ENCODE measurements around the gene CARD10. TPM values are rescaled to one million over a fixed set of nuclear protein-coding genes. Genes with fewer than 3 reads are reported as not detected.

Gene CARD10
- total RNA-seq, 1 donor from 2014 or later, result 1.5 TPM

GRCh38 chr22:37489983-37490382, 29.2 kb downstream of the CARD10 start:
- no peaks in the 10 kb centered on the region for H3K36me3 ChIP-seq
- no peak overlapping the region for H3K27ac ChIP-seq
- Mint-ChIP-seq H3K9me3 (no peaks in the 10 kb centered on the region), H3K4me1 (peaks cover 40% of the 10 kb centered on the region), H3K4me3 (no peak overlapping the region), H3K36me3 (no peaks in the 10 kb centered on the region), H3K27me3 (ENCODE audit: insufficient read depth, low read depth) (peaks cover 17% of the 10 kb centered on the region), H3K27ac (peak overlapping the region; percentile 72)
- H2AFZ ChIP-seq (replicated peaks), result no peak overlapping the region
- H3K4me1 ChIP-seq, result peaks cover 25% of the 10 kb centered on the region
- H4K20me1 ChIP-seq (ENCODE audit: low read depth), result no peaks in the 10 kb centered on the region
- H3K4me3 ChIP-seq, result no peak overlapping the region
- H3F3A ChIP-seq (ENCODE audit: low read depth), result peaks cover 8% of the 10 kb centered on the region
- no peaks in the 10 kb centered on the region for H3K27me3 ChIP-seq
- no peaks in the 10 kb centered on the region for H3K9me3 ChIP-seq (ENCODE audit: low read depth)
- no peaks in the 10 kb centered on the region for H3K79me2 ChIP-seq (ENCODE audit: low read depth)
- H3K4me2 ChIP-seq, result no peak overlapping the region
- TF ChIP-seq CTCF (IDR thresholded peaks at IDR 0.05), result no peak
- TF ChIP-seq EZH2 (IDR thresholded peaks at IDR 0.05), result no peak
- TF ChIP-seq EZH2phosphoT487 (IDR thresholded peaks at IDR 0.05), result no peak
- DNase-seq (ENCODE audit: low spot score), result no peak
- H3K9ac ChIP-seq, result no peak overlapping the region

- Histone ChIP-seq H3F3A (ENCODE audit: low read depth) (peaks cover 17% of the 10 kb centered on the region), H3K4me3 (no peak overlapping the region), H3K9me3 (ENCODE audit: low read depth) (no peaks in the 10 kb centered on the region), H3K36me3 (no peaks in the 10 kb centered on the region), H3K9ac (no peak overlapping the region), H3K4me1 (peaks cover 39% of the 10 kb centered on the region), H3K27ac (no peak overlapping the region), H4K20me1 (ENCODE audit: low read depth) (no peaks in the 10 kb centered on the region), H3K4me2 (no peak overlapping the region), H2AFZ (replicated peaks) (no peak overlapping the region), H3K27me3 (no peaks in the 10 kb centered on the region), H3K79me2 (ENCODE audit: low read depth) (no peaks in the 10 kb centered on the region)
- no peak for TF ChIP-seq CTCF (IDR thresholded peaks at IDR 0.05)
- no peak for TF ChIP-seq EZH2phosphoT487 (IDR thresholded peaks at IDR 0.05)
- TF ChIP-seq EZH2 (IDR thresholded peaks at IDR 0.05), result no peak
- H3K4me1 Mint-ChIP-seq, result peaks cover 50% of the 10 kb centered on the region
- peak overlapping the region; percentile 63 for H3K27ac Mint-ChIP-seq
- H3K36me3 Mint-ChIP-seq, result no peaks in the 10 kb centered on the region
- H3K4me3 Mint-ChIP-seq, result peak overlapping the region; percentile 46
- DNase-seq (ENCODE audit: low spot score), result no peak
- peaks cover 16% of the 10 kb centered on the region for H3K27me3 Mint-ChIP-seq (ENCODE audit: insufficient read depth, low read depth)
- no peaks in the 10 kb centered on the region for H3K9me3 Mint-ChIP-seq
Measured at GRCh38 chr22:37488337-37489135, 30.7 kb downstream of the CARD10 start.

- Histone ChIP-seq H3F3A (ENCODE audit: low read depth) (peaks cover 24% of the 10 kb centered on the region), H3K27me3 (no peaks in the 10 kb centered on the region), H3K4me1 (peaks cover 46% of the 10 kb centered on the region), H3K79me2 (ENCODE audit: low read depth) (no peaks in the 10 kb centered on the region), H3K9me3 (ENCODE audit: low read depth) (no peaks in the 10 kb centered on the region), H3K27ac (no peak overlapping the region), H4K20me1 (ENCODE audit: low read depth) (no peaks in the 10 kb centered on the region), H3K4me3 (no peak overlapping the region), H3K36me3 (no peaks in the 10 kb centered on the region), H3K4me2 (peak overlapping the region; percentile 6), H2AFZ (replicated peaks) (no peak overlapping the region), H3K9ac (no peak overlapping the region)
- Mint-ChIP-seq H3K9me3 (no peaks in the 10 kb centered on the region), H3K27me3 (ENCODE audit: insufficient read depth, low read depth) (peaks cover 14% of the 10 kb centered on the region), H3K4me1 (peaks cover 53% of the 10 kb centered on the region), H3K4me3 (no peak overlapping the region), H3K27ac (peak overlapping the region; percentile 2), H3K36me3 (no peaks in the 10 kb centered on the region)
- DNase-seq (ENCODE audit: low spot score), result no peak
- TF ChIP-seq CTCF (IDR thresholded peaks at IDR 0.05), result no peak
- no peak for TF ChIP-seq EZH2 (IDR thresholded peaks at IDR 0.05)
- TF ChIP-seq EZH2phosphoT487 (IDR thresholded peaks at IDR 0.05), result no peak
Measured at GRCh38 chr22:37487571-37487970, 31.6 kb downstream of the CARD10 start.

Measured in neural progenitor cell (in vitro differentiated cells).